ENCODE measurements around the gene GNG11. TPM values are rescaled to one million over a fixed set of nuclear protein-coding genes. Genes with fewer than 3 reads are reported as not detected.

GNG11 gene
- total RNA-seq, 1 donor from 2014 or later: 0.86 TPM

DNA sequence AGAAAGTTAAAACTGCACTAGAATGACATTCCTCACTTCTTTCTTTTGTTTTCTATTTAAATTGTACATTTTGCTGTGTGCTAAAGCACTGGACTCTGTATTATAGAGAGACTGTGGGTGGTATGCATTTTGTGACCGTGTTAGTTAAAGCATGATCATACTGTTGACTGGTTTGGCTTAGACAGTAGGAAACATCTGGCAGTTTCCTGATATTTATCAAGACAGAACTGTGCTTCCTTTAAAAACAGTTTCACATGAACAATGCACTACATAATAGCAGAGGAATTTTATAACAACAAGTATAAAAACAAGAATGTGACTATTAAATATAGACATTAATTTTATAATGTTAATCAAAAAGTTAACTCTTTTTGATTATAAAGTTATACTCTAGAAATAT lies 23.1 kb downstream of the GNG11 start:
- no peak overlapping the region for H3K27ac ChIP-seq
- H3K4me1 Mint-ChIP-seq: no peaks in the 10 kb centered on the region
- H3K27me3 Mint-ChIP-seq (ENCODE audit: insufficient read depth, low read depth): peaks cover 2% of the 10 kb centered on the region
- no peak overlapping the region for H3K4me3 ChIP-seq
- no peaks in the 10 kb centered on the region for H3K27me3 ChIP-seq
- H3K9me3 Mint-ChIP-seq: no peaks in the 10 kb centered on the region
- no peak overlapping the region for H3K4me3 Mint-ChIP-seq
- no peaks in the 10 kb centered on the region for H3K79me2 ChIP-seq (ENCODE audit: low read depth)
- no peak overlapping the region for H3K9ac ChIP-seq
- no peak overlapping the region for H3K27ac Mint-ChIP-seq
- no peaks in the 10 kb centered on the region for H3K4me1 ChIP-seq
- no peaks in the 10 kb centered on the region for H3K36me3 Mint-ChIP-seq
- no peaks in the 10 kb centered on the region for H3K9me3 ChIP-seq (ENCODE audit: low read depth)
- DNase-seq (ENCODE audit: low spot score): no peak
- H2AFZ ChIP-seq (replicated peaks): no peak overlapping the region
- no peaks in the 10 kb centered on the region for H3F3A ChIP-seq (ENCODE audit: low read depth)
- H3K4me2 ChIP-seq: no peak overlapping the region
- no peaks in the 10 kb centered on the region for H4K20me1 ChIP-seq (ENCODE audit: low read depth)
- no peaks in the 10 kb centered on the region for H3K36me3 ChIP-seq
- TF ChIP-seq, protein P1, sequence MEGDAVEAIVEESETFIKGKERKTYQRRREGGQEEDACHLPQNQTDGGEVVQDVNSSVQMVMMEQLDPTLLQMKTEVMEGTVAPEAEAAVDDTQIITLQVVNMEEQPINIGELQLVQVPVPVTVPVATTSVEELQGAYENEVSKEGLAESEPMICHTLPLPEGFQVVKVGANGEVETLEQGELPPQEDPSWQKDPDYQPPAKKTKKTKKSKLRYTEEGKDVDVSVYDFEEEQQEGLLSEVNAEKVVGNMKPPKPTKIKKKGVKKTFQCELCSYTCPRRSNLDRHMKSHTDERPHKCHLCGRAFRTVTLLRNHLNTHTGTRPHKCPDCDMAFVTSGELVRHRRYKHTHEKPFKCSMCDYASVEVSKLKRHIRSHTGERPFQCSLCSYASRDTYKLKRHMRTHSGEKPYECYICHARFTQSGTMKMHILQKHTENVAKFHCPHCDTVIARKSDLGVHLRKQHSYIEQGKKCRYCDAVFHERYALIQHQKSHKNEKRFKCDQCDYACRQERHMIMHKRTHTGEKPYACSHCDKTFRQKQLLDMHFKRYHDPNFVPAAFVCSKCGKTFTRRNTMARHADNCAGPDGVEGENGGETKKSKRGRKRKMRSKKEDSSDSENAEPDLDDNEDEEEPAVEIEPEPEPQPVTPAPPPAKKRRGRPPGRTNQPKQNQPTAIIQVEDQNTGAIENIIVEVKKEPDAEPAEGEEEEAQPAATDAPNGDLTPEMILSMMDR (IDR thresholded peaks at IDR 0.05): no peak
- TF ChIP-seq EZH2 (IDR thresholded peaks at IDR 0.05) (no peak), EZH2phosphoT487 (IDR thresholded peaks at IDR 0.05) (no peak)

DNA sequence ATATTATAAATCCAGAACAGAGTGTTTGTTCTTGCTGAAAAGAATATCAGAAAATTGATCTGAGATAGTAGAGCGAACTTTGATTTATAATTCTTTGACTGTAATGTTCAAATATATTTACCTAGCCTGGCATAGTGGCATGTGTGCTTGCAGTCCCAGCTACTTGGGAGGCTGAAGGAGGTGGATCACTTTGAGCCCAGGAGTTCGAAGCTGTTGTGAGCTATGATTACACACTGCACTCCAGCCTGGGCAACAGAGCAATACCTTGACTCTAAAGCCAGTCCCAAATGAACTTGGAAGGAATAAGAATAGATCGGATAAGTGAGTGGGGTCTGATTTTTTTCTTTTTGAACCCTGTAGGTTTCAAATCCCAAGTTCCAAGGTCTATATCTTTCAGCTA lies 23.5 kb downstream of the GNG11 start:
- Histone ChIP-seq H3K4me2 (no peak overlapping the region), H3K4me1 (no peaks in the 10 kb centered on the region), H3K79me2 (ENCODE audit: low read depth) (no peaks in the 10 kb centered on the region), H3K9ac (no peak overlapping the region), H3K9me3 (ENCODE audit: low read depth) (no peaks in the 10 kb centered on the region), H3K36me3 (no peaks in the 10 kb centered on the region), H3F3A (ENCODE audit: low read depth) (no peaks in the 10 kb centered on the region), H3K4me3 (no peak overlapping the region), H4K20me1 (ENCODE audit: low read depth) (no peaks in the 10 kb centered on the region), H3K27ac (no peak overlapping the region), H2AFZ (replicated peaks) (no peak overlapping the region), H3K27me3 (no peaks in the 10 kb centered on the region)
- H3K4me3 Mint-ChIP-seq: no peak overlapping the region
- TF ChIP-seq, protein P1 (IDR thresholded peaks at IDR 0.05): no peak
- no peak for TF ChIP-seq EZH2phosphoT487 (IDR thresholded peaks at IDR 0.05)
- no peak for TF ChIP-seq EZH2 (IDR thresholded peaks at IDR 0.05)
- peaks cover 2% of the 10 kb centered on the region for H3K27me3 Mint-ChIP-seq (ENCODE audit: insufficient read depth, low read depth)
- no peak for DNase-seq (ENCODE audit: low spot score)
- H3K36me3 Mint-ChIP-seq: no peaks in the 10 kb centered on the region
- no peaks in the 10 kb centered on the region for H3K9me3 Mint-ChIP-seq
- no peaks in the 10 kb centered on the region for H3K4me1 Mint-ChIP-seq
- no peak overlapping the region for H3K27ac Mint-ChIP-seq

DNA sequence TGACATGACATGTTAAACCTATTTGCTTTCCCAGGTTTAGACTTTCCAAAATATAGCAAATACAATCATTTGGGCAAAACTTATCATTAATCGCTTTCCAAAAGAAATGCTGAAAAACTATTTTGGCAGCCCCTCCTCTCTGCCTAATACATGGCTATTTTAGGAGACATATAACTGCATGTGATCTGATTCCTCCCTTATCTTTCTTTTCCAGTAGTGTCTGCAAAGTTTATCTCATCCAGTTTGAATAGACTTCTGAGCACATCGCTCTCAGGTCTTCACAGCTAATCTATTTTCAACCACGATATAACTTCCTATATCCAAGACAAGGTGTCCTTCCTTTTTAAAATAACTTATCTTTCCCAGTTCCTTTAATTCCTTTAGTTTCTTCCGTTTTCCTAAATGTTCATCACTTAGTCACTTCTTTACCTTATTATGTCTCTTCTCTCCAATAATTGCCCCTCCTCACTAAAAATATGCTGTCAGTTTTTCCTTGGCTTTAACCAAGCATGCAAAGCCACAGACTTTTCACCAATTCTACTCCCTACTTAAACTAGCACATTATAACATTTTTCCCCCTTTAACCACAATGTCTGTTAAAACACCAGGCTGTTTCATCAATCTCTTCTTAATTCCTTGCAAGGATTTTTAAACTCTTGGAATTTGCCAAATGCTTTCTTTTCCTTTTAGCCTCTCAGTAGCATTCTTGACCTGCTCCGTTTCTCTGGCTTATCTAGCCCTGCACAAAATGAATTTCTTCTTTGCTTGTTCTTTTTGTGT lies 24.4 kb downstream of the GNG11 start:
- no peak for TF ChIP-seq EZH2phosphoT487 (IDR thresholded peaks at IDR 0.05)
- no peak for TF ChIP-seq EZH2 (IDR thresholded peaks at IDR 0.05)
- TF ChIP-seq, protein P1 (IDR thresholded peaks at IDR 0.05): no peak
- Histone ChIP-seq H4K20me1 (ENCODE audit: low read depth) (no peaks in the 10 kb centered on the region), H3K9me3 (ENCODE audit: low read depth) (no peaks in the 10 kb centered on the region), H3K9ac (no peak overlapping the region), H3K79me2 (ENCODE audit: low read depth) (no peaks in the 10 kb centered on the region), H2AFZ (replicated peaks) (no peak overlapping the region), H3K27ac (no peak overlapping the region), H3K36me3 (no peaks in the 10 kb centered on the region), H3K27me3 (no peaks in the 10 kb centered on the region), H3F3A (ENCODE audit: low read depth) (no peaks in the 10 kb centered on the region), H3K4me3 (no peak overlapping the region), H3K4me2 (no peak overlapping the region), H3K4me1 (no peaks in the 10 kb centered on the region)
- no peak overlapping the region for H3K4me3 Mint-ChIP-seq
- DNase-seq (ENCODE audit: low spot score): no peak
- H3K4me1 Mint-ChIP-seq: no peaks in the 10 kb centered on the region
- no peaks in the 10 kb centered on the region for H3K36me3 Mint-ChIP-seq
- no peak overlapping the region for H3K27ac Mint-ChIP-seq
- no peaks in the 10 kb centered on the region for H3K9me3 Mint-ChIP-seq
- H3K27me3 Mint-ChIP-seq (ENCODE audit: insufficient read depth, low read depth): peaks cover 1% of the 10 kb centered on the region

All from neural progenitor cell (in vitro differentiated cells).